ENCODE measurements around the gene PHACTR1. TPM values are rescaled to one million over a fixed set of nuclear protein-coding genes. Genes with fewer than 3 reads are reported as not detected.

PHACTR1 gene
- total and polyA plus RNA-seq, 4 experiments from 2014 or later = 0.03 to 0.44 (median 0.42) TPM

- Histone ChIP-seq H3K27me3 (ENCODE audit: insufficient read depth, low read length) (no peaks in the 10 kb centered on the region), H3K27ac (ENCODE audit: low read depth, low read length) (no peak overlapping the region), H3K4me3 (ENCODE audit: low read length in 2 of 2) (peak overlapping the region in 1 of 2 donors; percentile 45), H3K4me1 (ENCODE audit: insufficient read depth, low read length) (peaks cover 17% of the 10 kb centered on the region), H3K36me3 (ENCODE audit: insufficient read depth, low read length) (no peaks in the 10 kb centered on the region), H3K9me3 (ENCODE audit: control insufficient read depth in 1 of 2, low read length in 2 of 2) (no peaks in the 10 kb centered on the region)
- CTCF ChIA-PET (ENCODE audit: partially characterized antibody) = interaction anchor here (0.7 kb wide), 1 partner anchor 9 kb away, joined by 3 read pairs; no protein-coding TSS in a partner anchor
- DNase-seq = peak; percentile 41 to 79 (median 47)
- Mint-ChIP-seq H3K27ac (peak overlapping the region; percentile 6 to 95 (median 69)), H3K36me3 (no peaks in the 10 kb centered on the region), H3K27me3 (no peaks in the 10 kb centered on the region), H3K9me3 (no peaks in the 10 kb centered on the region), H3K4me1 (peaks cover 12 to 36% (median 19%) of the 10 kb centered on the region in 4 donors), H3K4me3 (peak overlapping the region; percentile 72 to 86 (median 83))
- intact Hi-C loops (cut with micrococcal nuclease) = no loop called here
- POLR2A ChIA-PET (ENCODE audit: partially characterized antibody) = no interaction called here
Observed at GRCh38 chr6:13273931-13274706, 557.6 kb downstream of the PHACTR1 start.

GRCh38 chr6:13274707-13275434, 558.3 kb downstream of the PHACTR1 start:
- ChIA-PET POLR2A (ENCODE audit: partially characterized antibody) (no interaction called here), CTCF (ENCODE audit: partially characterized antibody) (interaction anchor here (0.7 kb wide), 1 partner anchor 8 kb away, joined by 3 read pairs; no protein-coding TSS in a partner anchor)
- no peak for DNase-seq
- Mint-ChIP-seq H3K36me3 (no peaks in the 10 kb centered on the region), H3K27ac (peak overlapping the region in 3 of 7 donors; percentile 36 to 69 (median 63)), H3K27me3 (no peaks in the 10 kb centered on the region), H3K9me3 (no peaks in the 10 kb centered on the region), H3K4me3 (peak overlapping the region in 2 of 8 donors; percentile 38 to 57), H3K4me1 (peaks cover 12 to 36% (median 18%) of the 10 kb centered on the region in 4 donors)
- peaks cover 17% of the 10 kb centered on the region for H3K4me1 ChIP-seq (ENCODE audit: insufficient read depth, low read length)
- no peak overlapping the region for H3K4me3 ChIP-seq (ENCODE audit: low read length in 2 of 2)
- H3K36me3 ChIP-seq (ENCODE audit: insufficient read depth, low read length) = no peaks in the 10 kb centered on the region
- intact Hi-C loops (cut with micrococcal nuclease) = no loop called here
- H3K9me3 ChIP-seq (ENCODE audit: control insufficient read depth in 1 of 2, low read length in 2 of 2) = no peaks in the 10 kb centered on the region
- H3K27ac ChIP-seq (ENCODE audit: low read depth, low read length) = no peak overlapping the region
- no peaks in the 10 kb centered on the region for H3K27me3 ChIP-seq (ENCODE audit: insufficient read depth, low read length)

- Mint-ChIP-seq H3K4me1 (peaks cover 12 to 36% (median 17%) of the 10 kb centered on the region in 4 donors), H3K27me3 (no peaks in the 10 kb centered on the region), H3K36me3 (no peaks in the 10 kb centered on the region), H3K9me3 (no peaks in the 10 kb centered on the region), H3K4me3 (no peak overlapping the region), H3K27ac (peak overlapping the region in 3 of 7 donors; percentile 1 to 60 (median 17))
- H3K4me1 ChIP-seq (ENCODE audit: insufficient read depth, low read length) = peaks cover 17% of the 10 kb centered on the region
- H3K4me3 ChIP-seq (ENCODE audit: low read length in 2 of 2) = no peak overlapping the region
- H3K27ac ChIP-seq (ENCODE audit: low read depth, low read length) = no peak overlapping the region
- DNase-seq = no peak
- no peaks in the 10 kb centered on the region for H3K27me3 ChIP-seq (ENCODE audit: insufficient read depth, low read length)
- CTCF ChIA-PET (ENCODE audit: partially characterized antibody) = no interaction called here
- no peaks in the 10 kb centered on the region for H3K36me3 ChIP-seq (ENCODE audit: insufficient read depth, low read length)
- intact Hi-C loops (cut with micrococcal nuclease) = no loop called here
- POLR2A ChIA-PET (ENCODE audit: partially characterized antibody) = no interaction called here
- H3K9me3 ChIP-seq (ENCODE audit: control insufficient read depth in 1 of 2, low read length in 2 of 2) = no peaks in the 10 kb centered on the region
Observed at GRCh38 chr6:13275435-13275989, 558.9 kb downstream of the PHACTR1 start.

- peaks cover 12 to 33% (median 17%) of the 10 kb centered on the region in 4 donors for H3K4me1 Mint-ChIP-seq
- peaks cover 17% of the 10 kb centered on the region for H3K4me1 ChIP-seq (ENCODE audit: insufficient read depth, low read length)
- H3K9me3 Mint-ChIP-seq = no peaks in the 10 kb centered on the region
- H3K27me3 Mint-ChIP-seq = no peaks in the 10 kb centered on the region
- H3K36me3 Mint-ChIP-seq = no peaks in the 10 kb centered on the region
- no peak overlapping the region for H3K27ac Mint-ChIP-seq
- no peaks in the 10 kb centered on the region for H3K36me3 ChIP-seq (ENCODE audit: insufficient read depth, low read length)
- ChIA-PET POLR2A (ENCODE audit: partially characterized antibody) (no interaction called here), CTCF (ENCODE audit: partially characterized antibody) (no interaction called here)
- H3K4me3 ChIP-seq (ENCODE audit: low read length in 2 of 2) = no peak overlapping the region
- no peak overlapping the region for H3K27ac ChIP-seq (ENCODE audit: low read depth, low read length)
- no peaks in the 10 kb centered on the region for H3K27me3 ChIP-seq (ENCODE audit: insufficient read depth, low read length)
- no peak for DNase-seq
- H3K4me3 Mint-ChIP-seq = no peak overlapping the region
- intact Hi-C loops (cut with micrococcal nuclease) = no loop called here
- no peaks in the 10 kb centered on the region for H3K9me3 ChIP-seq (ENCODE audit: control insufficient read depth in 1 of 2, low read length in 2 of 2)
Observed at GRCh38 chr6:13277231-13277630, 560.7 kb downstream of the PHACTR1 start.

GRCh38 chr6:13278164-13278563, 561.6 kb downstream of the PHACTR1 start:
- ChIA-PET CTCF (ENCODE audit: partially characterized antibody) (no interaction called here), POLR2A (ENCODE audit: partially characterized antibody) (no interaction called here)
- no peak overlapping the region for H3K27ac Mint-ChIP-seq
- Histone ChIP-seq H3K27ac (ENCODE audit: low read depth, low read length) (no peak overlapping the region), H3K9me3 (ENCODE audit: control insufficient read depth in 1 of 2, low read length in 2 of 2) (no peaks in the 10 kb centered on the region), H3K36me3 (ENCODE audit: insufficient read depth, low read length) (no peaks in the 10 kb centered on the region), H3K4me3 (ENCODE audit: low read length in 2 of 2) (no peak overlapping the region), H3K27me3 (ENCODE audit: insufficient read depth, low read length) (no peaks in the 10 kb centered on the region), H3K4me1 (ENCODE audit: insufficient read depth, low read length) (peaks cover 14% of the 10 kb centered on the region)
- H3K36me3 Mint-ChIP-seq = no peaks in the 10 kb centered on the region
- H3K4me1 Mint-ChIP-seq = peaks cover 12 to 27% (median 15%) of the 10 kb centered on the region in 4 donors
- DNase-seq = no peak
- H3K4me3 Mint-ChIP-seq = no peak overlapping the region
- intact Hi-C loops (cut with micrococcal nuclease) = no loop called here
- H3K9me3 Mint-ChIP-seq = no peaks in the 10 kb centered on the region
- no peaks in the 10 kb centered on the region for H3K27me3 Mint-ChIP-seq

- H3K36me3 ChIP-seq (ENCODE audit: insufficient read depth, low read length) = no peaks in the 10 kb centered on the region
- POLR2A ChIA-PET (ENCODE audit: partially characterized antibody) = no interaction called here
- H3K4me1 ChIP-seq (ENCODE audit: insufficient read depth, low read length) = peaks cover 6% of the 10 kb centered on the region
- no peaks in the 10 kb centered on the region for H3K36me3 Mint-ChIP-seq
- no peaks in the 10 kb centered on the region for H3K27me3 ChIP-seq (ENCODE audit: insufficient read depth, low read length)
- no peaks in the 10 kb centered on the region for H3K9me3 ChIP-seq (ENCODE audit: control insufficient read depth in 1 of 2, low read length in 2 of 2)
- H3K4me3 ChIP-seq (ENCODE audit: low read length in 2 of 2) = no peak overlapping the region
- no peak for DNase-seq
- peaks cover 5 to 18% (median 7%) of the 10 kb centered on the region in 4 donors for H3K4me1 Mint-ChIP-seq
- H3K27ac Mint-ChIP-seq = no peak overlapping the region
- intact Hi-C loops (cut with micrococcal nuclease) = no loop called here
- CTCF ChIA-PET (ENCODE audit: partially characterized antibody) = no interaction called here
- H3K27ac ChIP-seq (ENCODE audit: low read depth, low read length) = no peak overlapping the region
- H3K9me3 Mint-ChIP-seq = no peaks in the 10 kb centered on the region
- H3K4me3 Mint-ChIP-seq = no peak overlapping the region
- H3K27me3 Mint-ChIP-seq = no peaks in the 10 kb centered on the region
Observed at GRCh38 chr6:13278991-13279390, 562.4 kb downstream of the PHACTR1 start.

- CTCF ChIA-PET (ENCODE audit: partially characterized antibody) = no interaction called here
- Mint-ChIP-seq H3K9me3 (no peaks in the 10 kb centered on the region), H3K36me3 (no peaks in the 10 kb centered on the region), H3K27ac (no peak overlapping the region), H3K27me3 (no peaks in the 10 kb centered on the region), H3K4me1 (peaks cover 0 to 12% (median 0%) of the 10 kb centered on the region in 4 donors), H3K4me3 (no peak overlapping the region)
- Histone ChIP-seq H3K9me3 (ENCODE audit: control insufficient read depth in 1 of 2, low read length in 2 of 2) (no peaks in the 10 kb centered on the region), H3K36me3 (ENCODE audit: insufficient read depth, low read length) (no peaks in the 10 kb centered on the region), H3K27ac (ENCODE audit: low read depth, low read length) (no peak overlapping the region), H3K4me1 (ENCODE audit: insufficient read depth, low read length) (no peaks in the 10 kb centered on the region), H3K4me3 (ENCODE audit: low read length in 2 of 2) (no peak overlapping the region), H3K27me3 (ENCODE audit: insufficient read depth, low read length) (no peaks in the 10 kb centered on the region)
- DNase-seq = no peak
- POLR2A ChIA-PET (ENCODE audit: partially characterized antibody) = no interaction called here
- intact Hi-C loops (cut with micrococcal nuclease) = no loop called here
Observed at GRCh38 chr6:13280254-13280653, 563.7 kb downstream of the PHACTR1 start.

Data from CD4-positive, alpha-beta memory T cell (primary cell).